GM18907 (cell line): ENCODE results near the gene ADI1.
"Not testable (repeated sequence)": the region's sequence is repeated elsewhere in the genome, so short reads cannot be mapped to it uniquely, and the experiment has no call there.

Experiments
- ATAC-seq: cut with Tn5 transposase; IDR thresholded peaks from one replicate; pipeline ENCODE4 v1.9.1; 2021; ENCODE audit warnings: mild to moderate bottlenecking, moderate library complexity; ENCODE audit not compliant: unreplicated experiment

Gene ADI1

DNA sequence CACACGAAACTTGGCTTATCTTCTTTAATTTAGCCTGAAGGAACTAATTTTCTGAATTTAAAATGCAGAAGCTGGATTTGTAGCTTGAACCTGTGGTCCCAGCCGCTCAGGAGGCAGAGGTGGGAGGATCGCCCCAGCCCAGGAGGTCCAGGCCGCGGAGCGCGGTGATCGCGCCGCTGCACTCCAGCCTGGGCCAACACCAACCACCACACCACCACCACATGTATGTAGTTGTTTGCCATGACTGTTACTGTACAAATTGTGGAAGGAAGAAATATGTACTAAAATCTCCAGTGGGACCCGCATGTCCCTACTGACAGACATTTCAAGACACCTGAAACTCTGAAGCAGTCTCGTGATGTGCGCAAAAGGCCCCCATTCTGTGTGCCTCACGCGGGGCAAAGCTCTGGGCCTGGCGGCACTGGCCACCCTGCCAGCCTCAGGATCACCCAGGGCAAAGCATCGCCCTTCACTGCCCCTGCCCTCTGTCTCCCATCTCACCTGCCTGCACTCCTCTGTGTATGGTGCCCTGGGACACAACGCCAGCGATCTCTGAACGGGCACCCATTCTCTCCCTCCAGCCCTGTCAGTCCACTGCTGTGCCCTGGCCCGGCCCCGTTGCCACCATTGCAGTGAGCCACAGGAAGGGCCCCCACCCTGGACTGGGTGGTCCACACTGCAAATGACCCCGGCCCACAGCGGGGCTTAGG is 10.1 kb upstream of the ADI1 start:
- no peak for ATAC-seq

DNA sequence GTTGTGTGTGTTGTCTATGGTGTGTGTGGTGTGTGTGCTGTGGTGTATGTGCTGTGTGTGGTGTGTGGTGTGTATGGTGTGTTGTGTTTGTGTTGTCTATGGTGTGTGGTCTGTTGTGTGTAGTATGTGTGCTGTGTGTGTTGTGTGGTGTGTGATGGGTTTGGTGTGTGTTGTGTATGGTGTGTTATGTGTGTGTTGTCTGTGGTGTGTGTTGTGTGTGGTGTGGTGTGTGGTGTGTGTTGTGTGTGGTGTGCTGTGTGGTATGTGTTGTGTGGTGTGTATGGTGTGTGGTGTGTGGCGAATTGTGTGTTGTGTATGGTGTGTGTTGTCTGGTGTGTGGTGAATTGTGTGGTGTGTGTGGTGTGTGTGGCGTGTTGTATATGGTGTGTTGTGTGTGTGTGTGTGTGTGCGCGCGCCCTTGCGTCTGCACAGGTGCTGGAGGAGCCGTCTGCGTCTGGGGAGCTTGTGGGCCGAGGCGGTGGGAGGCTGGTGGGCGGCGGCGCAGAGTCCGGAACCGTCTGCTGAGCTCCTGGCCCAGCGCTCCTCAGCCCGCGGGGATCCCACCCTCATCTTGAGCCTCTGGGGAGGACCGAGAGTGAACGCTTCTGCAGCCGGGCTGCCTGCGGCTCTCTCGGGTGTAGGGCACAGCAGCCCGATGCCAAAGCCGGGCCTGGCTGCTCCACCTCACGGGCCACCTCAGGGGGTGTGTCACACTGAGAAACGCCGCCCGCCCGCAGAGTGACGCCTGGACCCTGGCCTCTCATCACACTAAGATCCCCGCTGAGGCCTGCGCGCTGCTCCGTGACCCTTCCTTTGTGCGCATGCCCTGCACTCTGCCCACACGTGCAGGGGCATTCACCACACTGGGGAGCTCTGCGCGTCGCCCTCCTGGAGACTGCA is 8.8 kb upstream of the ADI1 start:
- ATAC-seq, result no peak

DNA sequence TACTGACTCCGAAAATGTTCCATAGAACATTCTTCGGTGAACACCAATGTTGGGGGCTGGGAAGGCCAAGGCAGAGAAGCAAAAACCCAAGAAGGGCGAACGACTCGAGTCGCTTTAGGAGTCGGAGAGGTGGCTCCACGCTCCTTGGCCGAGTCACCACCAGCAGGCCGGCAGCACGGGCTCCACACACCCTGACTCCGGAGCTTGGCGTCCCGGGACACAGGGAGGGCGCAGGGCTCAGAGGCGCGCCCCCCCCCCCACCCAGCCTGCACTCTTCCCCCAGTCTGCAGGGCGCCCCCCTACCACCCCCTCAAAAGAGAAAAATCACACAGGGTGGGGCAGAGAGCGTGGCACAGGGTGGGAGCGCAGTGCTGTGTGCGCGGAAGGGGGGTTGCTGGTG is 7.5 kb upstream of the ADI1 start:
- no peak for ATAC-seq

DNA sequence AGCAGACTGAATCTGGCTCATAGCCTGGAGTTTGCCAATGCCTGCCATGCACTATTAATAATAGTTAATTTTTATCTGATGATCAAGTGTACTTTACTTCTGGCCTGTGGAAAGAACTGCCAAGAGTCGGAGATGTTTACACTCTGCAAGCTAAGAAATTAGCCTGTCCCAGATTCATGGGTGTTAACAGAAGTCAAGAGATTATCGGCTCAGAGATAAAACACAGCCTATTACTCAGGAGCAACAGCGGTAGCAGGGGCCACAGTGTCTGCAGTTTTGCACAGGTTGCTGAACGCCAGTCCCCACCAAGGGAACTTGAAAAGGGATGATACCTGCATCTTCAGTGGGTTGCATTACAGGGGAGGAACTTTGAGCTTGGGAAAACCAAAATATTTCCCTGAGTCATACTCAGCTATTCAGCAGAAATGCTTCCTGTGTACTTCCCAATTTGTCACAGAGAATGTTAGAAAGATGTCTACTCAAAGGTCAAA is 4.3 kb upstream of the ADI1 start:
- no peak for ATAC-seq

DNA sequence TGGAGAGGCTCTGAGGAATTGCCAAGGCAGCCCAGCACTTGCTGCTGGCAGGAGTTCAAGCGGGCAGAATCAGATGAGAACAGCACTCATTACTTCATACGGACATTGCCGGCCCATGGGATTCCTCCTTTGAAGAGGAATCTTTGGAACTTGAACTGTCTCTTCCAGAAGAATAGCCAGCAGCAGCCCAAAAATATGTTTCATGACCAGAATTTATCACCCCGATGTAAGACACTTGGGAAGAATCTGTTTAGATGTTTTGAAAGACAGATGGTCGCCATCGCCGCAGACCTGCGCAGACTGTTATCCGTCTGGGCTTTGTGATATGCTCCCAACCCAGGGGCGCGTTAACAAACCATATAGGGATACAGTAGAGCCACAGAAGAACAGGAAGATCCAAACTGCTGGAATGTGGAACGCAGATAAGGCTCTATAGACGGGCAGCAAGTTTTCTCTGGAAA is 3.7 kb upstream of the ADI1 start:
- no peak for ATAC-seq

DNA sequence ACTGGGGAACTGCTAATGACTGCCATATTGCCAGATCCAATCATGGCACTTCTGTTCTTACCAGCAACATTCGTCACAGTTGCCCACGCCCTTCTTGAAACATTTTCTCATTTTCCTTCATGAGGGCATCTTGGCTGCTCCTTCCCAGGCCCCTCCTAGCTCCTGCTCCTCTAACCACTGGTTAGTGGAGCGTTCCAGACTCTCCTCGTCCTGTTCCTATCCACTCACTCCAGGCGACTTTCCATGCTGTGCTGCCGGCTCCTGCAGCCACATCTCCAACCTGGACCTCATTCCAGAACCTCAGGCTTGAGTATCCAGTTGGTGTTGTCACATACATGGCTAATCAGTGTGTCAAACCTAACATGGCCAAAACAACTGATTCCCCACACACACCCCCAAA is 1.3 kb upstream of the ADI1 start:
- ATAC-seq, result no peak

DNA sequence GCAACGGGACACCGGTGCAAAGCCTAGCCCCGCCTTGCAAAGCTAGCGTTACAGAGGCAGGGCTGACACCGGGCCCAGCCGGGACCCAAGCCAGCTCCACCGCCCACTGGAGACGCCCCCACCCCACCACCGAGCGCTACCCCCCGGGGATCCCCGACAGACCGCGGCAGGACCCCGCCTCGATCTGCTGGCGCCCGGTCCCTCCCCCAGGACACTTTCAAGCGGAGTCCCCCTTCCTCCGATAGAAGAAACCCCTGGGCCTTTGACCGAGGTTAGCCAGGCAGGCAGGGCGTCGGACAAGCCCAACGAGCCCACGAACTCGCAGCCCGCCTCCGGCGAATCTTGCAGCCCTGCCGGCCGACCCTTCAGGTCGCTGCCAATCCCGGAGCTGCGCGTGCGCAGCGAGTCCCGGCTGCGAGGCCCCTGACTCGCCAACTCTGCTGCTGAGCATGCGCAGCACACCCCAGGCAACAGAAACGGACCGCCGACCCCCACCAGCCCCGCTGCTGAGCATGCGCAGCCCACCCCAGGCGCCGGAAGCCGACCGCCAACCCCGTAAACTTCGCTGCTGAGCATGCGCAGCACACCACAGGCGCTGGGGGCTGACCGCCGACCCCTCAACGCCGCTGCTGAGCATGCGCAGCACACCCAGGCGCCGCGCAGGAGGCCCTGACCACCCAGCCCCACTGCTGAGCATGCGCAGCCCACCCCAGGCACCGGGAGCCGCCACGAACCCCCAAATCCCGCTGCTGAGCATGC is 656 bp downstream of the ADI1 start:
- peak; percentile 79 for ATAC-seq

DNA sequence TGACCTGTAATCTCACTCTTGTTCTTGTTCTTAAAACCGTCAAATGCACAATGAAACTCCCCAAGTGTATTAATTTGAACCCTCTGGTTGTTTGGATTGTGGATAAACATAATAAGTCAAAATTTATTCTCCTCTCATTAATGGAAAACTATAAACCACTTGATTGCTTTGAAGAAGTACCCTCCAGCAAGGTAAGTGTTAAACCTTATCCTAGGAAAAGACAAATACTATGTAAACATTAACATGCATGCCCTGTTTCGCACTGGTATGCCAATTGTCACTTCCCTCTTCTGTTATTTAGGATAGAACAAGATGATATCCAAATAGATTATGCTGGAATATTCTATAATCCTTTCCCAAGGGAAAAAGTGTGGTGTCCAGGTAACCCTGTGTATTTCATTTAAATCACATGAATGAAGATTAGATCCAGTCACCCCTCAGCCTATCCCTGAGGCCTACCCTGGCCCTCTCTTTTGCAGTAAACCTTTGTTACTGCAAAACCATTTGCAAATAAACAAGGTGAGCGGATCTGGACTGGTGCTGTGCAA is 1.3 kb downstream of the ADI1 start:
- ATAC-seq, result no peak

DNA sequence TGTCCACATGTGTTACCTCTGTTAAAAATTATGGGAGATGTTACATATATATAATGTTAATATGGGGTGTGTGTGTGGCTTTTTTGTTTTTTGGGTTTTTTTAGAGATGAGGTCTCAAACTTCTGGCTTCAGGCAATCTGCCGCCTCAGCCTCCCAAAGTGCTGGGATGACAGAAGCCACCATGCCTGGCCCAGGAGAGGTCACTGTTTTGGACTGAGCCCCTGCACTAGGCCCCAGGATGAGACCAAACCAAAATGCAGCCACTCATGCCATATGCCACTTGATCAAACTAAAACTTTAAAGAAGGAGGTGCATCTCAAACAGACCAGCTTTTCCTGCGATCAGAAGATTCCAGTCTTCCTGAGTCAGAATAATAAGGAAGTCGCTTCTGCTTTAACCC is 2.5 kb downstream of the ADI1 start:
- ATAC-seq, result no peak

DNA sequence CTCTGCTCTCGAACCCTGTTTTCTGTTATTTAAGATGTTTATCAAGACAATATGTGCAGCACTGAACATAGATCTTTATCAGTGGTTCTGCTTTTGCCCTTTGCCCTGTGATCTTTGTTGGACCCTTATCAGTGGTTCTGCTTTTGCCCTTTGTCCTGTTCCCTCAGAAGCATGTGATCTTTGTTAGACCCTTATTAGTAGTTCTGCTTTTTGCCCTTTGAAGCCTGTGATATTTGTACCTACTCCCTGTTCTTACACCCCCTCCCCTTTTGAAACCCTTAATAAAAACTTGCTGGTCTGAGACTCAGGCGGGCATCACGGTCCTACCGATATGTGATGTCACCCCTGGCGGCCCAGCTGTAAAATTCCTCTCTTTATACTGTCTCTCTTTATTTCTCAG is 3.9 kb downstream of the ADI1 start:
- not testable (repeated sequence) for ATAC-seq

DNA sequence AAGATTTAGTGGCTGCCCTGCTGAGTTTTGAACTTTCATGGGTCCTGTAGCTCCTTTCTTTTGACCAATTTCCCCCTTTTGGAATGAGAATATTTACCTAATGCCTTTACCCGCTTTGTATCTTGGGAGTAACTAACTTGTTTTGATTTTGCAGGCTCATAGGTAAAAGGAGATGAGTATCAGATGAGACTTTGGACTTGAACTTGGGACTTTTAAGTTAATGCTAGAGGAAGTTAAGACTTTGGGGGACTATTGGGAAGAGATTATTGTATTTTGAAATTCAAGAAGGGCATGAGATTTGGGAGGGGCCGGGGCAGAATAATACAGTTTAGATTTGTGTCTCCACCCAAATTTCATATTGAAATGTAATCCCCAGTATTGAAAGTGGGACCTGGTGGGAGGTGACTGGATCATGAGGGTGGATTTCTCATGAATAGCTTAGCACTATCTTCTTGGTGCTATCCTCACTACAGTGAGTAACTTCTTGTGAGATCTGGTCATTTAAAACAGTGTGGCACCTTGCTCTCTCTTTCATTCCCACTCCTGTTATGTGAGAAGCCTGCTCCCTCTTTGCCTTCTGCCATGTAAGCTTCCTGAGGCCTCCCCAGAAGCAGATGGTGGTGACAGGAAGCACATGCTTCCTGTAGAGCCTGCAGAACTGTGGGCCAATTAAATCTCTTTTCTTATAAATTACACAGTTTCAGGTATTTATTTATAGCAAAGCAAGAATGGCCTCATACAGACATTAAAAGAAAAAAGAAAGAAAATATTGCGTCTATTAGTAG is 6.1 kb downstream of the ADI1 start:
- no peak for ATAC-seq

DNA sequence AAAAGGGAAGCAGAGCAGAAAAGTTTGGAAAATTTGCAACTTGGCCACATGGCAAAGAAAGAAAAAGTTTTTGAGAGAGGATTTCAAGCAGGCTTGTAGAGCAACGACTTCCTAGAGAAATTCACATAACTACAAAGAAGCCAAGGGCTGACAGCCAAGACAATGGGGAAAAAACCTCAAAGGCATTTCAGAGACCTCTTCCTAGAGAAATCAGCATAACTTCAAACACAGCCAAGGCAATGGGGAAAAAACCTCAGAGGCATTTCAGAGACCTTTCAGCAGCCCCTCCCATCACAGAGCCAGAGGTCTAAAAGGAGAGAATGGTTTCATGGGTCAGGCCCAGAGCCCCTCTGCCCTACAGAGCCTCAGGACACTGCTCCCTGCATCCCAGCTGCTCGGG is 7.2 kb downstream of the ADI1 start:
- no peak for ATAC-seq

DNA sequence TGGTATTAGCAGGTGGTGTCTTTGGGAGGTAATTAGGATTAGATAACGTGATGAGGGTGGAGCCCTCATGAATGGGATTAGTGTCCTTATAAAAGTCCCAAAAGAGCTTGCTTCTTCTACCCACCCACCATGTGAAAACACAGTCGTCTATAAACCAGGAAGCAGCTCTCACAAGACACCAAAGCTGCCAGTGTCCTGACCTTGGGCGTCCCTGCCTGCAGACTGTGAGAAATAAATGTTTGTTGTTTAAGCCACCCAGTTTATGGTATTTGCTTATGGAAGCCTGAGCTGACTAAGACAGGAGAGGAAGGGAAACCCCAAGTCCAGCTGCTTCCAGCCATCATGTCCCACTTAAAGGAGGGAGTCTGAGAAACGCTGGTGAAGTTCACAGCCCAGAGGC is 13.6 kb downstream of the ADI1 start:
- peak; percentile 83 for ATAC-seq

DNA sequence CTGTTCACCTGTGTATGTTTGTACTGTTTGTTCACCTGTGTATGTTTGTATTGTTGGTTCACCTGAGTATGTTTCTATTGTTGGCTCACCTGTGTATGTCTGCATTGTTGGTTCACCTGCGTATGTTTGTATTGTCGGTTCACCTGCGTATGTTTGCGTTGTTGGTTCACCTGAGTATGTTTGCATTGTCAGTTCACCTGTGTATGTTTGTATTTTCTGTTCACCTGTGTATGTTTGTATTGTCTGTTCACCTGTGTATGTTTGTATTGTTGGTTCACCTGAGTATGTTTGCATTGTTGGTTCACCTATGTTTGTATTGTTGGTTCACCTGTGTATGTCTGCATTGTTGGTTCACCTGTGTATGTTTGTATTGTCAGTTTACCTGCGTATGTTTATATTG is 14.6 kb downstream of the ADI1 start:
- no peak for ATAC-seq

DNA sequence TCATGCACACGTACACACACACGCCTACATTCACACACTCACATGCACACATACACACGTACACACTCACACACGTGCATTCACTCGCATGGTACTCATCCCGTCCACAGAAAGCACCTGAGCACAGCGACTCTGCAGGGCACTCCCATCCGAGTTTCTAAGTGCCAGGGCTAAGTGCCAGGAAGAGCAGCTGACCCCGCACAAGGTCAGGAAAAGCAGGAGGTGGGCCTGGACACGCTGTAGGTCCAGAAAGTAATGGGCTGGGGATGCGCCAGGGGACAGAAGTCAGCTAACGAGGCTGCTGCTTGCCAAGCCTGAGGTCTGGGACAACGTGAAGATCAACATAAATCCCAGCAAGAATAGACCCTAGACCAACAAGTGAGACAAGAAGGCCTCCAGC is 15.8 kb downstream of the ADI1 start:
- no peak for ATAC-seq

DNA sequence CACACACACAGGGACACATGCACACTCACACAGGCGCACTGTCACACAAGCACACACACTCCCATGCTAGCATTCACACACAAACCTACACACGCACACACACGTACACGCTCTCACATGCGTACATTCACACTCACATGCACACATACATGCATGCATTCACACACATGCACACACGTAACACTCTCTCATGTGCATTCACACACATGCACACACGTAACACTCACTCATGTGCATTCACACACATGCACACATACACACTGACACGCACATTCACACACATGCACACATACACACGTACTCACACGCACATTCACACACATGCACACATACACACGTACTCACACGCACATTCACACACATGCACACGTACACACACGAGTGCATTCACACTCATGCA is 16.3 kb downstream of the ADI1 start:
- ATAC-seq, result no peak

DNA sequence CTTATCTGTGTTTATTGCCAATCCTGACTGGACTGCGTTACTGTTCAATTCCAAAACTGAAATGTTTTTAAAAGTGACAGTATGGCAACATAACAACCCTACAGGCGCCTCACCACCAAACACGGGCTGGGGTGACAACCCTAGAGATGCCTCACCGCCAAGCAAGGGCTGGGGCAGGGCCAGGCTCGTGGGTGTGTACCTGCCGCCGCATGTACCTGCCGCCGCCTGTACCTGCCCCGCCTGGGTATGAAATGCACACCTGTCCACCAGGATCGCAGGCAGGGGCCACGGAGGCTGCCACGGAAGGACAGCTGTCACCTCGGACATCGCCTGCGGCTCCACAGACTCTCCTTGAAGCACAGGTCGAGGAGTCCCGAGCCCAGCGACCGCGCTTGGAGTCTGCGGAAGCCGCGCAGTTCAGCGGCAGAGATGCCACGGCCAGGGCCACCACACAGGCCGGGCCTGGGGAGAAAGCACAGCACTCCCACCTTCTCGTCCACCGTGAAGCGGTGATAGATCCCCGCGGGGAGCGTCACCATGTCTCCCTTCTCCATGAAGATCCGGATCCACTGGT is 18.9 kb downstream of the ADI1 start:
- ATAC-seq, result no peak

DNA sequence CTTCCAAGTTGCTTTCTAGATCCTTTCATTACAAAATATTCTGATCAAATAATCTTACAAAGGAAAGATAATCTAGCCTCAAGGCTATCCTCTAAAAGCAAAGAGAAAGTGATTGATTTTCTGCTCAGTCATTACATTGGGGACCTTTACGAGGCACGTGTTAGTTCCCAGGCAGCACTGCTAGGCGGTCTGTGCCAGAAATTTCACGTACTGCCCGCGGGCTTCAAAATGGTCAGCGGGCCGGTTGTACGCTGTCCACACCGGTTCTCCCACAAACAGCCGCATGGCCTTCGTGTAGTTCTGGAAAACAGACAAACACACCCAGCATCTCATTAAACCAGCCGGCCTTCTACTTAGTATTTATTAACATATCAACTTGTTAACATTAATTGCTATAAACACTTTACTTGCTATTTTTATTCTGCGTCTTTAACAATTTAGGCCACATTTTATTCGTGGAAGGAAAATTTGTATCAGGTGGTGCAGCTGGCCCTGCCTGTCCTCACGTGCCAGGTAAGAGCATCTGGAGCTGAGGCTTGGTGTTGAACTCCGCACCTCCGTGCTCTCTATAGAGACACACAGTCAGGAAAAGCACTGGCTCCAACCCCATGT is 20.4 kb downstream of the ADI1 start:
- ATAC-seq, result no peak

DNA sequence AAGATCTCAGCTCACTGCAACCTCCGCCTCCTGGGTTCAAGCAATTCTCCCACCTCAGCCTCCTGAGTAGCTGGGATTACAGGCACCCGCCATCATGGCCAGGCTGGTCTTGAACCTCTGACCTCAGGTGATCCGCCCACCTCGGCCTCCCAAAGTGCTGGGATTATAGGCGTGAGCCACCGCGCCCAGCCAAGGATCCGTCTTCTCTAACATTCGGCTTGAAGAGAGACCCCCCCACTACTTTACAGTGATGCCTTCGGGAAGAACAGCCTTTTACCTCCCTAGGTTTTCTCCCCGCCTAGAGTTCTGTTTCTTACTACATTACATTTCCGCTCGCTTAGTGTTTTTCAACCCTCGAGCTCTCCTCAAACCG is 22.6 kb downstream of the ADI1 start:
- ATAC-seq, result not testable (repeated sequence)
